Kidney (tissue), 14 donors: Measurements from ENCODE around the gene LYRM2. TPM values are rescaled to one million over a fixed set of nuclear protein-coding genes. Genes with fewer than 3 reads are reported as not detected.
"Not testable (repeated sequence)": the region's sequence is repeated elsewhere in the genome, so short reads cannot be mapped to it uniquely, and the experiment has no call there.

Source experiments
- DNase-seq, 5 donors: peaks; one replicate each; pipeline ENCODE4 v3.0.0-alpha.2; 2013 to 2020
- FAIRE-seq: peaks from 2 replicates; lab custom pipeline; 2012; peaks lifted over from hg19 to GRCh38; lab: Jason Lieb, UNC
- H3K27ac ChIP-seq, 2 donors: one replicate each; pipeline ENCODE4 v1.7.0; 2013; ENCODE audit warnings: low read depth in 2 of 2, low read length in 2 of 2, inconsistent platforms in 1 of 2
- H3K27me3 ChIP-seq: one replicate; pipeline ENCODE4 v1.7.1; 2013; ENCODE audit warnings: low read length, inconsistent platforms; ENCODE audit not compliant: control insufficient read depth, insufficient read depth
- H3K36me3 ChIP-seq, 3 donors: one replicate each; pipeline versions ENCODE4 v1.7.0 to v1.7.1; 2013; ENCODE audit warnings: low read length in 3 of 3, control low read depth in 1 of 3, inconsistent platforms in 1 of 3; ENCODE audit not compliant: insufficient read depth in 3 of 3, control insufficient read depth in 2 of 3
- H3K4me1 ChIP-seq, 3 donors: one replicate each; pipeline versions ENCODE4 v1.7.0 to v1.7.1; 2013; ENCODE audit warnings: low read length in 3 of 3, inconsistent platforms in 1 of 3, low read depth in 1 of 3; ENCODE audit not compliant: control insufficient read depth in 2 of 3, insufficient read depth in 2 of 3
- H3K4me3 ChIP-seq, 3 donors: one replicate each; pipeline versions ENCODE4 v1.7.0 to v1.8.1; 2013; ENCODE audit warnings: low read length in 3 of 3, control low read depth in 1 of 3, inconsistent platforms in 1 of 3
- H3K9ac ChIP-seq, 3 donors: one replicate each; pipeline versions ENCODE4 v1.7.0 to v1.7.1; 2013; ENCODE audit warnings: low read length in 3 of 3, control low read depth in 1 of 3, inconsistent platforms in 1 of 3
- H3K9me3 ChIP-seq, 3 donors: one replicate each; pipeline versions ENCODE4 v1.7.0 to v1.7.1; 2013; ENCODE audit warnings: low read length in 3 of 3, control low read depth in 1 of 3, inconsistent platforms in 1 of 3; ENCODE audit not compliant: control insufficient read depth in 2 of 3, insufficient read depth in 1 of 3
- CTCF ChIP-seq: IDR thresholded peaks from 3 replicates; pipeline ENCODE4 v1.5.1; 2012; ENCODE audit warnings: mild to moderate bottlenecking, moderate library complexity, borderline replicate concordance; ENCODE audit not compliant: insufficient read depth; ENCODE audit errors: extremely low read depth
- intact Hi-C: fragments of 100-400 bp; cut with DNase I; formaldehyde crosslinking; loops from one replicate; pipeline ENCODE4 v1.11.1; 2022
- polyA plus RNA-seq: library from polyadenylated mRNA; stranded (reverse); fragments of 350-450 nt; fragmentation: Illumina TruSeq; extraction: RNeasy Lipid Tissue Mini Kit (QIAGEN cat#74804); gene quantifications from one replicate; pipeline ENCODE4 v1.2.3, GENCODE V29; 2014; ENCODE audit warnings: low read depth, low replicate concordance; ENCODE audit not compliant: insufficient read depth
- total RNA-seq: library from RNA; stranded (reverse); fragmentation: NEBNext Ultra II Directional; extraction: Animal tissue kit (Norgen Biotek cat#: 25700); gene quantifications from one replicate; pipeline ENCODE4 v1.2.1, GENCODE V29; 2021
- donor health status: control.
- donor health status: control.
- donor health status: control.
- donor health status: control.
- donor health status: control.
- donor health status: DM: yes; HTN: yes; CAD: no.
- donor health status: Normal renal cell carcinoma (clear cell type).

Gene LYRM2
- total and polyA plus RNA-seq, 2 donors from 2014 or later, result 22.6 to 42.8 TPM

- no peak for TF ChIP-seq CTCF
These were observed 2.3 kb upstream of the LYRM2 start for GRCh38 chr6:89640804-89641203.

DNA sequence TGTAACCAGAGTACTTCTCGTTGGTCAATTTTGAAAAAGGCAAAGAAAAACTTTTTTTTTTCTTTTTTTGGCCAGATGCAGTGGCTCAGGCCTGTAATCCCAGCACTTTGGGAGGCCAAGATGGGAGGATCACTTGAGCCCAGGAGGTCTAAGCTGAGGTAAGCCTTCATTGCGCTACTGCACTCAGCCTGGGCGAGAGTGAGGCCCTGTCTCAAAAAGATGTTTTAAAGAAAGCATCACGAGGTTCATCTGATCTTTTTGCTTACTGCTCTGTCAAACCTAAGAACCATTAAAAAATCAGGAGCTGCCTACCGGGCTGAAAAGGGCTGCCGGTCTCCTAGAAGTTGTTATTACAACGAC lies 607 bp downstream of the LYRM2 start:
- Histone ChIP-seq H3K4me1 (peaks cover 0 to 15% (median 7%) of the 10 kb centered on the region in 3 donors), H3K4me3 (peak overlapping the region; percentile 84 to 95 (median 92)), H3K9ac (peak overlapping the region; percentile 37 to 93 (median 86)), H3K36me3 (peaks cover 0 to 9% (median 0%) of the 10 kb centered on the region in 3 donors), H3K27me3 (no peaks in the 10 kb centered on the region), H3K9me3 (no peaks in the 10 kb centered on the region), H3K27ac (peak overlapping the region; percentile 84 to 97)
- TF ChIP-seq CTCF, result no peak
- no peak for DNase-seq
- no peak for FAIRE-seq
- intact Hi-C loops, result no loop called here

More at GRCh38 chr6:89640804-89641203, 2.3 kb upstream of the LYRM2 start:
- Histone ChIP-seq H3K27me3 (no peaks in the 10 kb centered on the region), H3K4me1 (peaks cover 0 to 15% (median 7%) of the 10 kb centered on the region in 3 donors), H3K27ac (no peak overlapping the region), H3K4me3 (no peak overlapping the region), H3K9ac (no peak overlapping the region), H3K9me3 (no peaks in the 10 kb centered on the region), H3K36me3 (peaks cover 2 to 16% (median 16%) of the 10 kb centered on the region in 3 donors)
- intact Hi-C loops, result no loop called here
- no peak for FAIRE-seq
- DNase-seq, result no peak

DNA sequence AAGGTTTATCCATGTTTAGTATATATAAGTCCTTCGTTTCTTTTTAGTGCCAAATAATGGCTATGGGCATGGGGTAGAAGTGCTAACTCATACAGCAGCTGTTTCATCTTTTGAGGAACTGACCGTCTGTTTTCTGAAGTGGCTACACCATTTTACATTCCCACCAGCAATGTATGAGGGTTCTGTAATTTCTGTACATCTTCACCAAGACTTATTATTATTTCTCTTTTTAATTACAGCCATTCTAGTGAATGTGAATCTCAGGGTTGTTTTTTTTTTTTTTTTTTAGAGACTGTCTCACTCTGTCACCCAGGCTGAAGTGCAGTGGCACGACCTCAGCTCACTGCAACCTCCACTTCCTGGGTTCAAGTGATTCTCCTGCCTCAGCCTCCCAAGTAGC lies 2.1 kb downstream of the LYRM2 start:
- intact Hi-C loops, H3K27ac ChIP-seq, H3K9ac ChIP-seq, H3K36me3 ChIP-seq, H3K9me3 ChIP-seq, H3K27me3 ChIP-seq, FAIRE-seq, H3K4me3 ChIP-seq, DNase-seq: not testable (repeated sequence)
- H3K4me1 ChIP-seq, result peaks cover 0 to 15% (median 7%) of the 10 kb centered on the region in 3 donors

GRCh38 chr6:89630488-89630887 lies 8.1 kb downstream of the LYRM2 start:
- intact Hi-C loops, result no loop called here
- H3K9ac ChIP-seq, result no peak overlapping the region
- H3K27me3 ChIP-seq, result no peaks in the 10 kb centered on the region
- no peak for TF ChIP-seq CTCF
- no peak overlapping the region for H3K27ac ChIP-seq
- H3K4me1 ChIP-seq, result no peaks in the 10 kb centered on the region
- H3K9me3 ChIP-seq, result no peaks in the 10 kb centered on the region
- FAIRE-seq, result no peak
- H3K4me3 ChIP-seq, result no peak overlapping the region
- H3K36me3 ChIP-seq, result peaks cover 0 to 10% (median 0%) of the 10 kb centered on the region in 3 donors
- no peak for DNase-seq
